SU-DHL-6 (cell line): ENCODE measurements around the gene SPNS1.

ENCODE experiments used
- H2AFZ ChIP-seq: fragments of 200-600 bp; sonication (generic); 2 replicates; pipeline ENCODE4 v1.6.1; 2014; ENCODE audit warnings: low read depth, mild to moderate bottlenecking, moderate library complexity, mixed read lengths, antibody characterized with exemption, low read length; ENCODE audit not compliant: severe bottlenecking
- H3F3A ChIP-seq: fragments of 200-600 bp; shearing (Covaris generic); 2 replicates; pipeline ENCODE4 v1.6.0; 2016; ENCODE audit warnings: antibody characterized with exemption, mild to moderate bottlenecking; ENCODE audit not compliant: insufficient read depth
- H3K27ac ChIP-seq: fragments of 200-600 bp; sonication (generic); 2 replicates; pipeline ENCODE4 v1.5.1; 2016; ENCODE audit warnings: low read depth, mild to moderate bottlenecking, low read length, moderate library complexity, mixed read lengths
- H3K27me3 ChIP-seq: fragments of 200-600 bp; sonication (generic), shearing (Covaris generic); 2 replicates; pipeline ENCODE4 v1.6.0; 2014; ENCODE audit warnings: mild to moderate bottlenecking, low read length
- H3K36me3 ChIP-seq: fragments of 200-600 bp; sonication (generic); 2 replicates; pipeline ENCODE4 v1.6.1; 2014; ENCODE audit warnings: mild to moderate bottlenecking, low read length, mixed read lengths
- H3K4me2 ChIP-seq: fragments of 300-600, 200-600 bp; shearing (Covaris generic), sonication (generic); 2 replicates; pipeline ENCODE4 v1.6.0; 2014; ENCODE audit warnings: low read length, low read depth, mild to moderate bottlenecking; ENCODE audit not compliant: poor library complexity, severe bottlenecking
- H3K4me3 ChIP-seq: fragments of 200-600 bp; sonication (generic); 2 replicates; pipeline ENCODE4 v1.5.1; 2014; ENCODE audit warnings: antibody characterized with exemption, low read length, mild to moderate bottlenecking, mixed read lengths; ENCODE audit not compliant: insufficient read depth, poor library complexity, severe bottlenecking
- H3K79me2 ChIP-seq: fragments of 200-600 bp; sonication (generic); 2 replicates; pipeline ENCODE4 v1.6.1; 2014; ENCODE audit warnings: mild to moderate bottlenecking, low read length, moderate library complexity; ENCODE audit not compliant: insufficient read depth
- H3K9ac ChIP-seq: fragments of 200-600 bp; sonication (generic); 2 replicates; pipeline ENCODE4 v1.7.0; 2014; ENCODE audit warnings: mild to moderate bottlenecking, low read length
- H3K9me2 ChIP-seq: fragments of 200-600 bp; sonication (generic); replicated peaks from 2 replicates; pipeline ENCODE4 v1.6.1; 2014; ENCODE audit warnings: low read length; ENCODE audit not compliant: insufficient read depth
- H3K9me3 ChIP-seq: fragments of 200-600 bp; sonication (generic); 2 replicates; pipeline ENCODE4 v1.6.1; 2014; ENCODE audit warnings: low read length, mixed read lengths; ENCODE audit not compliant: insufficient read depth
- H4K20me1 ChIP-seq: fragments of 200-600 bp; sonication (generic); 2 replicates; pipeline ENCODE4 v1.6.1; 2014; ENCODE audit warnings: low read depth, mild to moderate bottlenecking, antibody characterized with exemption, low read length, moderate library complexity, mixed read lengths
- CTCF ChIP-seq: fragments of 200-600 bp; sonication (generic); IDR thresholded peaks from one replicate; pipeline ENCODE4 v1.5.1; 2017; ENCODE audit warnings: antibody characterized with exemption, mild to moderate bottlenecking, low read length, moderate library complexity; ENCODE audit not compliant: insufficient read depth, poor library complexity, severe bottlenecking
- EZH2phosphoT487 ChIP-seq: fragments of 200-600 bp; sonication (generic), shearing (Covaris generic); conservative IDR thresholded peaks from 2 replicates; pipeline ENCODE4 v1.6.1; 2018; ENCODE audit warnings: mild to moderate bottlenecking, antibody characterized with exemption, low read length, moderate library complexity, mixed read lengths

The SPNS1 gene

GRCh38 chr16:29030086-29030840 lies 55.7 kb downstream of the SPNS1 start:
- no peak for TF ChIP-seq CTCF
- no peak for TF ChIP-seq EZH2phosphoT487
- Histone ChIP-seq H3K27me3 (0 out of 2 replicates have a peak, but pooled peaks cover 3% of the 10 kb centered on the region), H3K4me2 (no peak overlapping the region), H3K9ac (no peak overlapping the region), H3K9me2 (no peaks in the 10 kb centered on the region), H3K79me2 (no peaks in the 10 kb centered on the region), H3K36me3 (no peaks in the 10 kb centered on the region), H3F3A (no peaks in the 10 kb centered on the region), H3K4me3 (no peak overlapping the region), H4K20me1 (no peaks in the 10 kb centered on the region), H3K27ac (no peak overlapping the region), H3K9me3 (no peaks in the 10 kb centered on the region), H2AFZ (no peak overlapping the region)
